HCEC 1CT (cell line): ENCODE data around the gene HOXC9.

Experiments used
- DNase-seq: peaks from one replicate; pipeline ENCODE4 v3.0.0-alpha.2; 2017

HOXC9 gene

GRCh38 chr12:54042970-54043853 is 43.3 kb downstream of the HOXC9 start:
- DNase-seq: no peak

- DNase-seq: no peak
Measured at GRCh38 chr12:54044425-54045103, 44.6 kb downstream of the HOXC9 start.

GRCh38 chr12:54045401-54045800 is 45.4 kb downstream of the HOXC9 start:
- DNase-seq: no peak

GRCh38 chr12:54045868-54046521 is 46.0 kb downstream of the HOXC9 start:
- no peak for DNase-seq

GRCh38 chr12:54046809-54047159 is 46.8 kb downstream of the HOXC9 start:
- no peak for DNase-seq

GRCh38 chr12:54047160-54047963 is 47.4 kb downstream of the HOXC9 start:
- DNase-seq: no peak

GRCh38 chr12:54047964-54048303 is 48.0 kb downstream of the HOXC9 start:
- no peak for DNase-seq

DNA sequence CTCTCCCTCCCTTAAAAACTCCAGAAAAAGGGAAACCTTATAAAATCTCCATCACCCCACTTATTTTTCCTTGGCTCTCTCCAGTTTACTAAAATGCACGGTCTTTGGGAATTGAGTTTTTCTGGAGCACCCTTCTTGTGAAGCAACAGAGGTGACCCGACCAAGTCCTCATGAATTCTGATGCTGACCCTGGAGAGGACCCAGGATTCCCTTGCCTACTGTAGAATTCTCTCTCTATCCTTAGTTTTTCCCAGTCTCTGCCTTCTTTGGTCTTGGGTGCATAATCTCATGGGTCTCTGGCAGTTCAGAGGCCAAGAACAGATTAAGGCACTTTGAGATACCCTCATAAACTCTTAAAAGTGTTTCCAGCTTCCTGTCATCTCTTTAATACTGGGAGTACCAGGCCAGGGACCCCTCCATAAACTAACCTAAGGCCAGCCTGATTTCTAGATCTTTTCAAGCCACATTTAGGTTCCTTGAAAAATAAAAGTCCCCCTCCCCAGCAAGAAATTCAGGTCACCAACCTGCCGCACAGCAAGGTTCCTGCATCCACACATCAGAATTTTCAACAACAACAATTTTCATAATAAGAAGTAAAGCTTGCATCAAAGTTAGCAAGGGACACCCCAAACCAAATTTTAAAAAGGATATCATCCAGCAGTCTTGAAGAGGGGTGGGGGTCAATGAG is 48.6 kb downstream of the HOXC9 start:
- no peak for DNase-seq

DNA sequence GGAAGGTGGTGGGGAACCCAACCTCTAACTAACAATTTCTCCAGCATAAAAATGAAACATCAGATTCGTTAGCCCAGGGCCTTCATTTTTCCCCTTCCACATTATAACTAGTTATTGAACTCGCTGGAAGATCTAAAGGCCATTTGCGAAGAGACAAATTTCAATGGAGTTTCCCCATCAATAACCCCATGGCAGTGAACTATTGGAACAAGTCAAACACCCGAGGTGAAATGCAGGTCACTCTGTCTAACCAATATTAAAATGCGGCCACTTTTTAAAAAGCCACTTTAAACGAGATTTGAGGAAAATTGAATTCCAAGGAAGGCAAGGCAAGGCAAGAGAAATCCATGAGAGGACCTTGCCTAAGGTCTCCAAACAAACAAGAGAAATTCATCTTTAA is 49.1 kb downstream of the HOXC9 start:
- no peak for DNase-seq

- no peak for DNase-seq
Measured at GRCh38 chr12:54050482-54050810, 50.5 kb downstream of the HOXC9 start.

DNA sequence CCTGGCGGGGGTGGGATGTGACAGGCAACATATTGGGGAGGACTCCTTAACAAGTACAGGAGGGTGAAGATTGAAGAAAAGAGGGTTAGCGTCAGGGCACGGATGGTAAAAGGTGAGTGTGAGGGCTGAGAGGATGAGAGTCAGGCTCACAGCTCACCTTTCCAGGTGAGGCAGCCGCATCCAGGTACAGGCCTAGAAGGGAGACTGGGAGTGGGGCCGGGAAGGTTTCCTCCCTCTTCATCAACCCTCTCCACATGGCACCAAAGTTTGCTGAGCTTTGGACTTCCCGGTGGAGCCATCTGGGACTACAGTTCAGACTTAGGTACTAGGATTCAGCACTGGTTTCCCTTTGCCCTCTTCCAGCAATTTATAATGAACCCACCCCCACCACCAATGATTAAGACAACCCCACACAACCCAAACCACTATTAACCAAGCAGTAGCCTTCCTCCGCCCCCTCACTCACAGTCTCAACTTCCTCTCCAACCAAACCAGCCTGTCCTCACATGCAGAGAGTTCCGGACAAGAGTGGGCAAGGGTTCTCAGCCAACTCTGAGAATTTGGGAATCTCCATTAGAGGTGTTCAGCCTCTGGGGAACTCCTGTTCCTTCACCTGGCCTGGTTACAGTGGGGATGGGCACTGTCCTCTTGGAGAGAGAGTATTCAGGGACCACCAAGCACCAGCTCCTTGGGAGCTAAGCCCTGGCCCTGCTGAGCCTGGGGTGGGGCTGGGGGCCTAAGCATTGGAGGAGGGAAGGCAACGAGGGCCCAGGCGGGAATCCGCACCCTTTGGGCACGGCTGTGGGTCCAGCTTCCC is 51.3 kb downstream of the HOXC9 start:
- DNase-seq: no peak

- DNase-seq: no peak
Measured at GRCh38 chr12:54051874-54052437, 52.0 kb downstream of the HOXC9 start.

DNA sequence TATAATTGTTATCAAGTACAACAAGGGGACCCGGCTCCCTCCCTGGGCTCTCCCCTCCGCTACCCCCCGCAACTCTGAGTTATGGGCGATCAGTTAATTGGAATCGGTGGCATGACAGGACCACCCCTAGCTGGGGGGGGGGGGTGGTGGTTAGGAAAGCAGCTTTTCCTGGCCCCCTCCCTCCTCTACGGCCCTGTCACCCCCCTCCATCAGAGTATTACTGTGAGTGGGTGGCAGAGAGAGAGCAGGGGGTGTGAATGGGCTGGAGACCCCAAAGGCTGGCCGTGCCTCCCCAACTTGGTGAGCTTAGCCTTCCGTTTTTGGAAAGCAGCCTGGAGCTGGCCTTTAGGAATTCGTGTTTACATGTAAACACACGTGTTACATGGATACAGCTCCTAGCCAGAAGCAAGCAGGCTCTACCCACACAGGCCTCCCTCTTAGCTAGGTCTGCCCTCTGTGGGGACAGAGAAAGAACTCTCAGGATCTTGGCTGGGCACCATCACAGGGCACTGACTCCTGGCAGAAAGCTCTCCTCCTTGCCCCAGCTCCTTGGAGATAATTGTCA is 52.6 kb downstream of the HOXC9 start:
- no peak for DNase-seq
